Measurements from ENCODE around the gene IFT27. TPM values are rescaled to one million over a fixed set of nuclear protein-coding genes. Genes with fewer than 3 reads are reported as not detected.

The IFT27 gene
- total and polyA plus RNA-seq, 12 donors, result 19.6 to 63.6 (median 26.3) TPM

DNA sequence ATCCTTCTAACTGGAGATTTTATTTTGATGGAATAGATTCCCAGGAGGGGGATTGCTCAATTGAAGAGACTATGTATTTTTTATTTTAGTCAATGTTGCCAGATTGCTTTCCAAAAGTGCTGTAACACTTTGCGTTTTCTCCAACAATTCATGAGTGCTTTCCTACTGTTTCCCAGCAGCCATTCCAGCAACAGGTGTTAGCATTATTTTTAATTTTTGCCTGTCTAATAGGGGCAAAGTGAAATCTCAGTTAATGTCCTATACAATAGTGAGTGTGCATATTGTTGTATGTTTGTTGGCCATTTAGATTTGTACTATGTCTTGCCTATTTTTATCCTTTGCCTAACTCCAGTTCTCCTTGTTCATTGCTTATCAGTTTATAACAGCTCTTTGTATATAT, 60.3 kb downstream of the IFT27 start:
- Histone ChIP-seq H3K27me3 (peaks cover 0 to 59% (median 38%) of the 10 kb centered on the region in 7 donors), H3K4me1 (no peaks in the 10 kb centered on the region), H3K4me3 (no peak overlapping the region), H3K36me3 (no peaks in the 10 kb centered on the region), H3K27ac (no peak overlapping the region), H3K9me3 (no peaks in the 10 kb centered on the region)
- ATAC-seq (no peak), DNase-seq (no peak)
- TF ChIP-seq, protein P1, sequence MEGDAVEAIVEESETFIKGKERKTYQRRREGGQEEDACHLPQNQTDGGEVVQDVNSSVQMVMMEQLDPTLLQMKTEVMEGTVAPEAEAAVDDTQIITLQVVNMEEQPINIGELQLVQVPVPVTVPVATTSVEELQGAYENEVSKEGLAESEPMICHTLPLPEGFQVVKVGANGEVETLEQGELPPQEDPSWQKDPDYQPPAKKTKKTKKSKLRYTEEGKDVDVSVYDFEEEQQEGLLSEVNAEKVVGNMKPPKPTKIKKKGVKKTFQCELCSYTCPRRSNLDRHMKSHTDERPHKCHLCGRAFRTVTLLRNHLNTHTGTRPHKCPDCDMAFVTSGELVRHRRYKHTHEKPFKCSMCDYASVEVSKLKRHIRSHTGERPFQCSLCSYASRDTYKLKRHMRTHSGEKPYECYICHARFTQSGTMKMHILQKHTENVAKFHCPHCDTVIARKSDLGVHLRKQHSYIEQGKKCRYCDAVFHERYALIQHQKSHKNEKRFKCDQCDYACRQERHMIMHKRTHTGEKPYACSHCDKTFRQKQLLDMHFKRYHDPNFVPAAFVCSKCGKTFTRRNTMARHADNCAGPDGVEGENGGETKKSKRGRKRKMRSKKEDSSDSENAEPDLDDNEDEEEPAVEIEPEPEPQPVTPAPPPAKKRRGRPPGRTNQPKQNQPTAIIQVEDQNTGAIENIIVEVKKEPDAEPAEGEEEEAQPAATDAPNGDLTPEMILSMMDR (IDR thresholded peaks at IDR 0.05), result no peak
- intact Hi-C loops (cut with DNase I), result no loop called here
- 95% methylated on average over 1 of the region's 1 CpG for WGBS, 2 donors

DNA sequence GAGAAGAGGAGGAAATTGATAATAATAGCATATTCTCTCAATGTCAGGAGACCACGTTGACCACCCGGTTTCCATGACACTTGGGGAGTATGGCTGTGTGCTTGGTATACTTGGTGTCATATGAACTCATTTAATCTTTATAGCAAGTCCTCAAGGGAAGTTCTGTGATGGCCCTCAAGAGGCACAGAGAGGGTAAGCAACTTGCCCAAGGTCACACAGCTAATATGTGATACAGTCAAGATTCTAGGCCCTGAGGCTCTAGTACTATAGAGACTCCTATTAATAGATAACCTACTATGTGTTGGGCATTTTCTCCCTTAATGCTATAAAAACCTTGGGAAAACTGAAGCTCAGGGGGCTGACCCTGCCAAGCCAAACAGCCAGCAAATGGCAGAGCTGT, 61.8 kb downstream of the IFT27 start:
- H3K4me1 ChIP-seq, result no peaks in the 10 kb centered on the region
- ATAC-seq, result no peak

DNA sequence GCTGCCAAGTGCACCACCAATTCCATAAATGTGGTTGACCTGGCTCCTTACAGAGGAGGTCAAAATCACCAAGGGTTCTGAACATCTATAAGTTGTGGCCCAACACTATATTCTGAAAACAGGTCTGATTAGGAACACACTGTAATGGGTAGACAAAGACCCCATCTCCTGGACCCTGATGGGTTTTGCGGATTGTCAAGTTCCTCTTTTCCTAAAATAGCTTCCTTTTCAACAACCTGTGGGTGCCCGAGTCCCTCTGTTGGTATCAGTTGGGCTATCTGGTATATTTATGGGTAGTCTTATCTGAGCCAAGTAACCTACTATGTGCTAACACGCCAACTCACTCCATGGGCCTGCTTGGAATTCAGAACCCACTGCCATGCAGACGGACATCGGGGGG, 62.5 kb downstream of the IFT27 start:
- intact Hi-C loops (cut with DNase I), result no loop called here
- DNase-seq, result no peak
- Histone ChIP-seq H3K9me3 (no peaks in the 10 kb centered on the region), H3K4me1 (no peaks in the 10 kb centered on the region), H3K4me3 (no peak overlapping the region), H3K27me3 (peaks cover 0 to 50% (median 29%) of the 10 kb centered on the region in 7 donors), H3K36me3 (no peaks in the 10 kb centered on the region), H3K27ac (no peak overlapping the region)
- ATAC-seq, result no peak
- 74 to 79% methylated on average over 5 of the region's 5 CpGs for WGBS, 2 donors
- TF ChIP-seq, protein P1 (IDR thresholded peaks at IDR 0.05), result no peak

More for the DNA sequence above, 61.8 kb downstream of the IFT27 start:
- Histone ChIP-seq H3K4me3 (no peak overlapping the region), H3K27ac (no peak overlapping the region), H3K27me3 (peaks cover 0 to 53% (median 29%) of the 10 kb centered on the region in 7 donors), H3K9me3 (no peaks in the 10 kb centered on the region), H3K36me3 (no peaks in the 10 kb centered on the region)
- TF ChIP-seq, protein P1 (IDR thresholded peaks at IDR 0.05), result no peak
- intact Hi-C loops (cut with DNase I), result no loop called here
- no peak for DNase-seq
- WGBS, 2 donors, result 67 to 82% methylated on average over 2 of the region's 2 CpGs

Other genes with a start within 250 kb of the IFT27 start
- gene EIF3D, start 247.0 kb downstream of the IFT27 start, total RNA-seq, result 100 to 1,000 TPM in 1 of 10 donors, 10 to 100 TPM in 9; 61.4 to 113 (median 79.9) TPM
- 100 to 1,000 TPM in 1 of 2 donors, 10 to 100 TPM in 1; 65.4 to 180 TPM for gene EIF3D, start 247.0 kb downstream of the IFT27 start, polyA plus RNA-seq
- not detected for gene CACNG2, start 72.4 kb downstream of the IFT27 start, total RNA-seq
- gene CACNG2, start 72.4 kb downstream of the IFT27 start, polyA plus RNA-seq, result not detected
- gene PVALB, start 40.9 kb upstream of the IFT27 start, total RNA-seq, result not detected
- gene PVALB, start 40.9 kb upstream of the IFT27 start, polyA plus RNA-seq, result not detected
- 10 to 100 TPM in 2 of 10 donors, 1 to 10 TPM in 8; 1.1 to 18.9 (median 2.7) TPM for gene NCF4, start 84.9 kb upstream of the IFT27 start, total RNA-seq
- 10 to 100 TPM in 1 of 2 donors, 1 to 10 TPM in 1; 4.6 to 10.5 TPM for gene NCF4, start 84.9 kb upstream of the IFT27 start, polyA plus RNA-seq
- gene CSF2RB, start 137.5 kb upstream of the IFT27 start, total RNA-seq, result 10 to 100 TPM in 1 of 10 donors, 1 to 10 TPM in 9; 1.4 to 20.8 (median 1.8) TPM
- 1 to 10 TPM in 1 of 2 donors, under 1 TPM in 1; 0.81 to 1.5 TPM for gene CSF2RB, start 137.5 kb upstream of the IFT27 start, polyA plus RNA-seq
- 10 to 100 TPM; 34.1 to 87.4 (median 44.5) TPM for gene TST, start 243.3 kb upstream of the IFT27 start, total RNA-seq
- gene TST, start 243.3 kb upstream of the IFT27 start, polyA plus RNA-seq, result 10 to 100 TPM; 72.5 to 74.8 TPM
- 10 to 100 TPM; 27.1 to 81.2 (median 42.0) TPM for gene MPST, start 243.6 kb upstream of the IFT27 start, total RNA-seq
- 100 to 1,000 TPM; 160 to 192 TPM for gene MPST, start 243.6 kb upstream of the IFT27 start, polyA plus RNA-seq

All from heart right ventricle (tissue), 16 donors.